GM19452 (cell line): ENCODE measurements around the gene HACD2.

Experiments used
- ATAC-seq: cut with Tn5 transposase; IDR thresholded peaks from one replicate; pipeline ENCODE4 v1.9.1; 2021; ENCODE audit not compliant: unreplicated experiment

The HACD2 gene, protein sequence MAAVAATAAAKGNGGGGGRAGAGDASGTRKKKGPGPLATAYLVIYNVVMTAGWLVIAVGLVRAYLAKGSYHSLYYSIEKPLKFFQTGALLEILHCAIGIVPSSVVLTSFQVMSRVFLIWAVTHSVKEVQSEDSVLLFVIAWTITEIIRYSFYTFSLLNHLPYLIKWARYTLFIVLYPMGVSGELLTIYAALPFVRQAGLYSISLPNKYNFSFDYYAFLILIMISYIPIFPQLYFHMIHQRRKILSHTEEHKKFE

GRCh38 chr3:123584988-123585937, at the start of gene HACD2:
TSS of gene HACD2 (minus strand) at chr3:123585053. CDS start at chr3:123585027, 26 bp downstream.
- ATAC-seq, result peak; percentile 92

DNA sequence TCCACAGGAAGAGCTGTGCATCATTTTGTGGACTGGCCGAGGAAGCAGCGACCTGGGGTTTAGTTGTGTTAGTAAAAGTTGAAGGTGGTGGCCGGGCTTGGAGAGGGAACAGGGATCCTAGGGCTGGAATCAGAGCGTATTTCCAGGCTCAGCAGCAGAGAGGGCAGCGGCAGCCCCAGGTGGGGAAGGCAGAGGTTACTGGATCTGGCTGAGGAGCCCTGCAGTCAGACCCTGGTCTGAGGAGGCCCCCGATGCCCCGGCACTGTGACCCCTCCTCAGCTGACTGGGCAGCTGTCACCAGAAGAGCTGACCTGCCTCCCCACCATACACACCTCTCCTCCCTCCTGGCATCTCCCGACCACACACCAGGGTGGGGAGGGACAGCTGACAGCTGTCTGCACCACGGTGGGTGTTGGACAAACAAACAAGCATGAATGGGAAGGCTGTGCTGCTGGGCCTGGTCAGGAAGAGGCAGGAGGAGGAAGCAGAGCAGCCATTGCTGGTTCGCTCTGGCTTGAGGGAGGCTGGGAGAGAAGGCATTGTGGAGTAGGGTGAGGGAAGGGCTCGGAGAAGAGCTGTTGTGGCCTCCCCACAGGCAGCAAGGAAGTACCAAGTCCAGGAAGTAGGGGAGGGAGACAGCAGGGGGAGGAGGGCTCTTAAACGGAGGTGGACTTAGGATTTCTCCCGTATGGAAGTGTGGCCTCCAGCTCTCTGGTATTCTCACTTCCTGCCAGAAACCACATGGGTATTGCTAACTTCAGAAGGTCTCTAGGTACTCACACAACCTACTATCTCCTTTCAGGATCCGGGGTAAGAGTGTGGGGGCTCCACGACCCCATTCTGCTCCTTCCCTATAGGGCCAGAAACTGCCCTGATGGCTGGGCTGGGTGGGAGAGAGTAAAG, 49.5 kb upstream of the HACD2 start:
- no peak for ATAC-seq

DNA sequence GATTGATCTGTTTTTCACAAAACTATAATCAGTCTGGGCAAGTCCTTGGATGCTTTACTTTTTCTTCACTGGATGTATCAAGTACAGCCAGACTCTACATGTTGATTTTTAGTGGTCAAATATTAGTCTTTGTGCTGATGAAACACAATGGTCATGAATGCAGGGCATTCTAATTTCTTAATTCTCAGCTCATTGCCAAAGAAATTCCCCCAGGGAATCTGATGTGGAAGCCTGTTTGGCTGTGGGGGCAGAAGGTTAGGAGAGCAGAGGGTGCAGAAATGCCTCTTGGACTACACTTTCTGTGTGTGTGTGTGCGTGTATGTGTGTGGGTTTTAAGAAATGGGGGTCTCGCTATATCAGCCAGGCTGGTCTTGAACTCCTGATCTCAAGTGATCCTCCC, 48.7 kb upstream of the HACD2 start:
- no peak for ATAC-seq

DNA sequence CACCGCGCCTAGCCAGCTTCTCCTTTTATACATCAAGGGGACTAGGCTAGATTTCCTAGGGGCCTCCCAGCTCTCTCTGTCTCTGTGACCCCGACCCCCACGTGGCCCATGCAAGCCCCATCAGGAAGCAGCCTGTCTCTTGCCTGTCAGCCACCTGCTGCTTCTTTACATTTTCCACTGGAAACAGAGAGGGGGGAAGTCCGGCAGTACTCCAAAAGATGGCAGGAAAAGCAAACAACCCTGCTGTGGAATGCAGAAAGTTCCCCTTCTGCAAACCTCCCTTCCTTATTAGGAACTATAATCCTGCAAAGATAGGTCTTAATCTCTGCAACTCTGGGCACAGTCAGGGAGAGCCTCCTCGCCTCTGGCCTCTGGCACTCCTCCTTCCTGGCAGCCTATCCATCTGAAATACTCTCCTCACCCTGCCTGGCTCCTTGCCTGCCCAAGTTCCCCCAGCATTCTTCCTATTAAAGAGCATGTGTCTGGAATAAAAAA, 47.4 kb upstream of the HACD2 start:
- no peak for ATAC-seq

DNA sequence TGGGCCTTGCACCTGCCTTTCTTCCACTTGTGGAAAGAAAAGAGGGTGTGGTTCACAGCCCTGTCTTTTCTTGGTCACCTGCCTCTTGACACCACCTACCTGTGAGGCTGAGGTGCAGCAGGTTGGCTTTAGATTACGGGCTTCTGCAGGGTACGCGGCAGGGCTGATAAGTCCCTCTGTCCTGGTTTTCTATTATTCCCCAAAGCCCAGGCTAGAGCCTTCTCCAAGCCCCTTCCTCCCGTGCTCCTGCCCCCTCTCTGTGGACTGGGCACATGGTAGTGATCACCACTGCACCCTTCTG, 44.8 kb upstream of the HACD2 start:
- ATAC-seq, result no peak

DNA sequence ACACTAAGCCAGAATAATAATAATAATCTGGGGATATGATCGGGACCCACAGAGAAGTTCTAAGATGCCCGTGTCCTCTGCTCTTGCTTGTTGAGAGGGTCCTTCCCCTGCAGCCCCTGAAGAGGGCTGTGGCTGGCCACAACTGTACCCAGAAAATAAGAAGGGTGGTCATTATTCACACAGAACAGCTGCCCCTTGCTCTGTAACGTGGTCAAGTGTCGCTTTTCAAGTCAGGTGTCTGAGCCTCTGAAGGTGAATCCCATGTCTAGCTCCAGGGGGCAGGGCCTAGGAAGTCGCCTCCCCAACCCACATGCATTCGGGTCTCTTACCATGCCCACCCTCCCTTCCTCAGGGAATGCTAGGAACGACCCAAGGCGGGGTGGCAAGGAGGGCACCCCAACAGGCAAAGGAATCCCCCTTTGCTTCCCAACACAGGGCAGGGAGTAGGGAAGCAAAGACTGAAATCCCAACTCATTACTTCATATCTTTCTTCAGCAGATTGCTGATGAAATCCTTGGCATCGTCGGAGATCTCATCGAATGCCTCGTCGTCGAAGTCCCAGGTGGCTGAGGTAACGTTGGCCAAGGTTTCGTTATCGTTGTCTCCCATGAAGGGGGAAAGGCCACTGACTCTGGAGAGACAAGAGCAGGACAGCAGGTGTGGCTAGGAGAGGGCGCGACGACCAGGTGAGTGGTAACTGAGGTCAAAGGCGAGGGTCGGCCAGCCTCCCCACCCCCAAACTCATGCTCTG, 44.3 kb upstream of the HACD2 start:
- no peak for ATAC-seq

DNA sequence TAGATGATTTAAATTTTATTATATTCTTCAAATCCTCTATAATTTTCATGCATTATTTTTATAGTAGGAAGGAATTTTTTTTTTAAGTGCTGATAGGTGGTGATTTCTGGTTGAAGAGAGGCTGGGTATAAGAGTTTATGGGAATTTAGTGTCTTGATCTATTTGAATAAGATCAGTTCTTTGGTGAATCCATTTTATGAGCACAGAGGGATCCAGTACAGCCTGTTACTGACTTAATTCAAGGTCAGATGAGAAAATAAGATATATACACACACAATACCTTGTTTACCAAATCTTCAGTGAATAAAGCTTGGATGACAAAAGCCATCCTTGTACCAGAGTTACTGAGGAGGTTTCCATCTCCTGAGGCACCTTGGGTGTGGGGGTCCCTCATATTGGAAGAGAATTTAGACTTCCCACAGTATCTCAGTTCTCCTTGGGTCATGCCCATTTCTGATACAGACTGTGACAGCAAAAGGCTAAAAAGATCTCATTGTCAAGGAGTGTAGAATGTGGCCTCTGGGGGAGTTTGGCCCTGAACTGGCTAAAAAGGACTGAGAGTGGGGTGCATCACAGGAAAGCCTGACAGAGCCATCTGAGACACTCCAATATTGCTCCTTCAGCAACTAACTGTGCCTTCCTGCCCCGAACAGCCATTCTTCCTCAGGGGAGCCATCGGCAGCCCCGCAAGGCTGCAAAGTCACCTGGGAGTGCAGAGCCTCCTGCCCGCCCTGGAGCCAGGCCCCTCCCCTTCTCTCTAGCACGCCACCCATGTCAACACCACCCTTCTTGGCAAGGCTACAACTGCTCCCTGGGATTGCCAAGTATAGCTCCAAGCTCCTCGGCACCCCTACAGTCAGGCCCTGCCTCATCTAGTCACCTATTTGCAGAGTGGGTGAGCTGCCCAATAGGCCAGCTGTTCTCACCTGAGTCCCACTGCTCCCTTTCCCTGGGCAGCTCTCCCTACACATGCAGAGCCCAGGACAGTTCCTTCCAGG, 43.1 kb upstream of the HACD2 start:
- ATAC-seq, result no peak

- ATAC-seq, result no peak
Observed at GRCh38 chr3:123626881-123627280, 42.0 kb upstream of the HACD2 start.

DNA sequence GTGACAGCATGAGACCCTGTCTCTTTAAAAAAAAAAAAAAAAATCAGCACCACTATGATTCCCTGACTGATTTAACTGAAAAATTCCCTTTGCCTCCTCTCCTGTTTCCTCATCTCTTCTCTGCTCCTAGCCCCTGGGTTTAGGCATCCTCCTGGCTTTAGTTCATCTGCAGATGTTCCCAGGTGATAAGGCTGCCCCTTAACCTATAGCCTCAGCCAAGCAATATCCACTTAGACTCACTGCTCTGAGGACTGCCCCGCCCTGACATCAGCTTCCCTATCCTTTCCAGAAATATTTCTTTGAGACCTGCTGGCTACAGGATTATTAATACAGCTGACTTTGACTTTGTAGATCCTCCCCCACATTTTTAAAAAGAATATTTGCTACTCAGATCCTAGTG, 39.4 kb upstream of the HACD2 start:
- no peak for ATAC-seq

DNA sequence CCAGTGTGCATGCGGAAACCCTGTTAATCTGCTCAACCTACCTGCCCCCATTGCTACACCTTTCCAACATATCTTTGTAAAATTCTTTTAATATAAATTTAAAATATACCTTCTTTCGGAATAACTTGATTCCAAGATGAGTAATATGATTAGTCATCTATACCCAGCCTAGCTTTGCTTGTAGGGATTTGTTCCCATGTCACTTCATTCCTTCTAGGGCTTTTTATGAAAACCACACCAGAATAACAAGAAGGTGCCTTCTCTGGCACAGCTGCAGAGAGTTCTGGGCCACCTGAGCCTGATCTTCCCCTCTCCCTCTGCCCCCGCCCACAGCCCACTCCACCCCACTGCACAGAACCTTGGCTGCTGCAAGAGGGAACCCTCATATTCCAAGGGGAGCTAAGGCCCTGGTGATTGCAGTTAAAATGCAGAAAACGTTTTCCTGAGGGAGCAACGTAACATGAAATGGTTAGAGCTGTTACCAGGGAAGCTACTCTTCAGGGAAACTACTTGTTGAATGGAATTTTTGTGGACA, 38.6 kb upstream of the HACD2 start:
- ATAC-seq, result no peak

DNA sequence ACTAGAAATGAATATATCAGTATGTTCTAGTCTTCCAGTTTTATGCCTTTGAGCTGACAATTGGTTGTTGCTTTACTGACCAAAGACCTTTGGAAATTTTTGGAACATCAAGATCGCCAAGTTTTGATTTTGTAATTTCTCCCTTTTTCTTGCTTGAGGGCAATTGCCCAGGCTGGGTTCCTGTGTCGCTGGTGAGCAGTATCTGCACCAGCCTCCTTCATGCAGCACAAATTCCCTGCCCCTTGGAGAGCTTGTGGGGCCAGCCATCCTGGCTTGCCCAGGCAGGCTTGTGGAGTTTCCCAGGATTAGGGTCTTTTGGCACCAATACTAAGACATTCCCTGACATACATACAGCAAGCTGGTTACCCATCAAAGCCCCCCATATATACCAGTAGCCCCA, 37.9 kb upstream of the HACD2 start:
- no peak for ATAC-seq

GRCh38 chr3:123621850-123622189, 37.0 kb upstream of the HACD2 start:
- no peak for ATAC-seq

GRCh38 chr3:123621186-123621849, 36.5 kb upstream of the HACD2 start:
- no peak for ATAC-seq

GRCh38 chr3:123620343-123620742, 35.5 kb upstream of the HACD2 start:
- ATAC-seq, result no peak

GRCh38 chr3:123618768-123619484, 34.1 kb upstream of the HACD2 start:
- ATAC-seq, result no peak

DNA sequence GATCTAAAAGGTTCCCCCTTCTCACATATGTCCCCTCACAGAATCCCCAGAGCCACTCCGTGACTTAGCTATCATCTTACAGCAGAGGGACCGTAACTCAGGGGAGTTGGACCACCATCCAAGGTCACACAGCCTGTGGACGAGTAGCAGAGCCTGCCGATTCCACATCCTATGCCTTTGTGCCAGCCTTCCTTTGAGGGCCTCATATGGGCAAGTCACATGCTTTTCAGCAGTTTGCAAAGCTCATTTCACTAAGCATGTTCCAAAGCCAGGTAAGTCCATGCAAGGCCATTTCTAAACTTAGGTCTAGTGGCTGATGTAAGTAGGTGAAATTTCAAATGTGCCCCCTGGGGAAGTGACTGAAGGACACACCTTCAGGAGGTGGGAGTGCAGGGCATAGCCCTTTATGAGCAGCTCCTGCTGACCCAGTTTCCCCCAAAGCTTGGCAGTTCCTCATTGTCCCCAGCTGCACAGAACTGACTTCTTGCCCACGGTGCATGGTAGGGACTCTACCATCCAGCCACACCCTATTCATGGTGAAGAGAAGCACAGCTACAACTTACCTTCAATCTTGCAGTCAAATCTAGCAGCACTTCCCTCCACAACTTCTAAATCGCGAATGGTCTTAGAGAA, 33.3 kb upstream of the HACD2 start:
- no peak for ATAC-seq

DNA sequence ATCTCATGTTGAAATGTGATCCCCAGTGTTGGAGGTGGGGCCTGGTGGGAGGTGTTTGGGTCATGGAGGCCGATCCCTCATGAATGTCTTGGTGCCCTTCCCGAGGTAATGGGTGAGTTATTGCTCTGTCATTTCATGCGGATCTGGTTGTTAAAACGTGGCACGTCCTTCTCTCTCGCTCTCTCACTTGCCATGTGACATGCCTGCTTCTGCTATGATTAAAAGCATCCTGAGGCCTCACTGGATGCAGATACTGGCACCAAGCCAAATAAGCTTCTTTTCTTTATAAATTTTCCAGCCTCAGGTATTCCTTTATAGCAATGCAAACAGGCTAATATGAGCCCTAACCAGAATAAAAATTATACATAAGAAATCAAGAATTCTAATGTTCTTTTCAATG, 31.7 kb upstream of the HACD2 start:
- ATAC-seq, result no peak

GRCh38 chr3:123613543-123613942, 28.7 kb upstream of the HACD2 start:
- no peak for ATAC-seq
